Lower leg skin (tissue), 3 donors: ENCODE results near the gene CTSK.

Experiments
- CTCF ChIP-seq, 3 donors: fragments of 450-650 bp; IDR thresholded peaks; one replicate each; pipeline ENCODE4 v1.5.1; 2016; ENCODE audit warnings: antibody characterized with exemption in 3 of 3, mild to moderate bottlenecking in 3 of 3, moderate library complexity in 2 of 3
- POLR2A ChIP-seq, 2 donors: fragments of 450-650 bp; IDR thresholded peaks; one replicate each; pipeline ENCODE4 v1.6.1; 2016 to 2017; ENCODE audit warnings: antibody characterized with exemption in 2 of 2, mild to moderate bottlenecking in 1 of 2, moderate library complexity in 1 of 2

DNA sequence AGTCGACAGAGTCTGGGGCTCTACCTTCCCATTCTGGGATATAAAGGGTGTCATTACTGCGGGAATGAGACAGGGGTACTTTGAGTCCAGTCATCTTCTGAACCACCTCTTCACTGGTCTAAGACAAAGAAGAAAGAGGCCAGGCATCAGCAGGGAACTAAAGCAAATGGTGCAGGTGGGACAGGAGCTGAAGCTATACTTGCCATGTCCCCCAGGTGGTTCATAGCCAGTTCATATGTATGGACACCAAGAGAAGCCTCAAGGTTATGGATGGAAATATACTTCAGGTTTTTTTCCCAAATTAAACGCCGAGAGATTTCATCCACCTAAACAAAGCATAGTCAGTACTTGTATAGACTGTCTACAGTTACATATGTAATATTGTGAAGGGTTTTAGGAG is 2.2 kb downstream of the CTSK start:
- no peak for TF ChIP-seq CTCF (IDR thresholded peaks at IDR 0.05)
- no peak for TF ChIP-seq POLR2A (IDR thresholded peaks at IDR 0.05)
